HL-60/S4 treated with retinoic acid at 250 ng/mL for 4 days and 3 days (cell line): ENCODE results near the gene CERS6.
"Not testable (repeated sequence)": the region's sequence is repeated elsewhere in the genome, so short reads cannot be mapped to it uniquely, and the experiment has no call there.

Source experiments
- in situ Hi-C: fragments of 300-500 bp; cut with MboI; formaldehyde crosslinking; loops from 2 replicates; pipeline ENCODE4 v1.7.0; 2022; ENCODE audit warnings: low sequenced_read_pairs

The CERS6 gene

DNA sequence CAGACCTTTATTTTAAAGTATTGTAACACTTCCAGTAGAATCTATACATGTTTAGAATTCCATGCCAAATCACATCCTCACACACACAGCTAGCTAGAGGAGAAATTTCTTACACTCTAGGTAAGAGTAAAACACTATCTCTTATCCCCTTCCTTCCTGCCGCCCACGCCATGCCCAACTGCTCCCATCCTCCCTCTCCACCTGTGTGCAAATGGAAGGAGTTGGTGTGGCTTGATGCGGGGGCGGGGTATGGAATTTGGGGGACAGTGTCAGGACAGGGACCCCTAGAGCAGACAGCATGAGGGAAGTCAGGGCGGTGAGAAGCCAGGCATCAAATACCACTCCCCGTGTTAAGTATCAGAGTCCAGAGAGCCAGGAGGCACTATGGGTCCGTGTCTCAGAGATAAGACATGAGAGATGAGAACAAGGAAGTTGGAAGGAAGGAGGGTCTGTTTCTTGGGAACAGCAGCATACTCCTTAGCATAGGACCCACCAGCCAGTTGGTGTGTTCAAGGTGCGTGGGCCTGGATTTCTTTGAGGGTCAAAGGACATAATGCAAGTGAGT, 297.8 kb downstream of the CERS6 start:
- in situ Hi-C loops = no loop called here

DNA sequence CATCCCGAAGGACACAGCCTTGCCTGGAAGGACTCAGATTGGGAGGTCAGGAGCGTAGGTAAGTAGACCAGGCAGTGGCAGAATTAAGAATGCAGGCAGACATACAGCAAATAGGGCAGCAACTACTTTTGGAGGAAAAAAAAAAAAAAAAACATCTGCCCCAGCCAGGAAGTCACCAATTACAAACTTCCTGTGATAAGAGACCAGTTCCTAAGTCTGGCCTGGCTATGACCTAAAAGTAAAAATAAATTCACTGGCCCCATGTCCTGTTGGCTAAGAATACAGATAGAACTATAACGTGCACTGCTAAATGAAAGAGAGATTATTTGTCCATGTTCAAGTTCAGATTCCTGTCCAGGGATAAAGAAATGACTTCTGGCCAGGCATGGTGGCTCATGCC, 301.2 kb downstream of the CERS6 start:
- in situ Hi-C loops = no loop called here

DNA sequence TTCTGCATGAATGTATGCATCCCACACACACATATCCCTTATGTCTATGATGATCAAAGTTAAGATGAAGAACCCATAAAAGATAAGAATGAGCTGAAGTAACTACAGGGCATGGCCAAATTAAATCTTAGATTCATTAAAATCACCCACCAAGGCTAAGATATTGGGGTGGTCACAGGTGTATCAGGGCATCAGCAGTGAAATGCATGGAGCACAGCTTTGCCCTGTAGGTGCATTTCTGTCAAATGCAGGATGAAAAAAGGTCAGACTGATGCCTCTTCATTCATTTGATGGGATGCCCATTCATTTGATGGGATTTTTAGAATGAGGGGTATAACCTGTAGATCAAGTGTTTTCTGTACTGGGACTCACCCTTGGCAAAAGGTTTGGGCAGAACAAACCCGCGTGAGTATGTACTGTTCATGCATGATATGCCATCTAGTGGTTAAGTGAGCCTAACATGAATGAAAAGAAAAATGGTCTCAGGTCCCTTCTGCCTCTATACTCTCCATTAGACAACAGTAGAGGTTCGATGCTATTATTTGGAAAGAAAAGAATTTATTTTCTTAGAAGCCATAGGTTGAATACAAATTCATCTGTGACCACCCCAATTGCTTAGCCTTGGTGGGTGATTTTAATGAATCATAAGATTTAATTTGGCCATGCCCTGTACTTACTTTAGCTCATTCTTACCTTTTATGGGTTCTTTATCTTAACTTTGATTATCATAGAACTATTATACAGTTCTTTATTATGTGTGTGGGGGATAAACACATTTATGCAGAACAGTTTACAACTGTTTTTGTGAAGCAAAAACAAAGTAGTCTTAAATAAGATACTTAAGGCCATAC, 303.1 kb downstream of the CERS6 start:
- in situ Hi-C loops = no loop called here

DNA sequence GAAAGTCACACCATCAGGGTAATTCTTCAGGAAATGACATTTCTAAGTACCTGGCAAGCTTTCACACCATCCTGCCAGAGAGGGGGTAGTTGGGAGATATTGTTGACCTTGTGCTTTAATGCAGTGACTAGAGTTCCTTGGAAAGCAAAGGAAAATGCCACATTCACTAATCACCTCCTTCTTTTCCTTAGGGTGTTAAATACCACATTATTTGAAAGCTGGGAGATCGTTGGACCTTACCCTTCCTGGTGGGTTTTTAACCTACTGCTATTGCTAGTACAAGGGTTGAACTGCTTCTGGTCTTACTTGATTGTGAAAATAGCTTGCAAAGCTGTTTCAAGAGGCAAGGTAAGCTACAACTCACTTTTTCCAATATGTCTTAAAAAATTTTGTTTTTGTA, 309.3 kb downstream of the CERS6 start:
- in situ Hi-C loops = no loop called here

DNA sequence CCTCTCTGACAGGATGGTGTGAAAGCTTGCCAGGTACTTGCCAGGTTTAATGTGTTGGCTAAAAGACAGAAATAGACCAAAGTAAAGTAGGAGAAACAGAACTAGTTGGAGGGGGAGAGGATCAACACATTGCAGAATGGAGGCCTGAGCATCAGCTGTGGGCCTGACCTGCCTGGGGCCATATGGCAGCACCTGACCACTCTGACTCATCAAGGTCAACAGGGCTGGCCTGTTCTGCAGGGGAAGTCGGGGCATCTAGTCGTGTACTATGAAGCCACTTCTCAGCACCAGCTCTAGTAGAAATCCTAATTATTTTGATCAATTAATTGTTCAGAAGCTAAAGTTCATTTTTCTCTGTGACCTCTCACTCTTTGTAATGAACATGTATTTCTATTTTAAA, 310.5 kb downstream of the CERS6 start:
- in situ Hi-C loops = no loop called here

DNA sequence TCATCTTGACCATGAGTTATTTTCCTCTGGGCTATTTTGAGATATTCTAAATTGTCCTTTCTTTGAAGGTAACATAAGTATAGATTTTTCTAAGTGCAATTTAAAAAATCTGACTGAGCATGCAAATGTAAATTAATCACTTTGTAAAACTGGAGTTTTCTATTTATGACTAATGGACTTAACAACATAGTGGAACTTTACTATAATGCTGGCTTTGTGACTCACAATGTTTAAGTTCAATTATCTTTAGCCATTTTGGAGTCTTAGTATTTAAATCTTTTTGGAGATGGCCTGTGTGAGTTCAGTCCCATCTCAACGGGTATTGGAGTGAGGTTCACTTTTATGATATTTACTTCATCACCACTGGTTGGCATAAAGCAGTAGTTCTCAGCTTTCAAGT, 311.2 kb downstream of the CERS6 start:
- in situ Hi-C loops = no loop called here

DNA sequence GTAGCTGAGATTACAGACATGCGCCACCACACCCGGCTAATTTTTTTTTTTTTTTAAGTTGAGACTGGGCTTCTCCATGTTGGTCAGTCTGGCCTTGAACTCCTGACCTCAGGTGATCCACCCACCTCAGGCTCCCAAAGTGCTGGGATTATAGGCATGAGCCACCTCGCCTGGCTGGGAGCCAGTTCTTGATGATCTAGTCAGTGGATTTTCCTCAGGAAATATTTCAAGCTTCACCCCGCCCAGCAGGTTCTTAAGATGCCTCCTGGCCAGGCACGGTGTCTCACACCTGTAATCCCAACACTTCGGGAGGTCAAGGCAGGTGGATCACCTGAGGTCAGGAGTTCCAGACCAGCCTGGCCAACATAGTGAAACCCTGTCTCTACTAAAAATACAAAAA, 312.3 kb downstream of the CERS6 start:
- in situ Hi-C loops = not testable (repeated sequence)

DNA sequence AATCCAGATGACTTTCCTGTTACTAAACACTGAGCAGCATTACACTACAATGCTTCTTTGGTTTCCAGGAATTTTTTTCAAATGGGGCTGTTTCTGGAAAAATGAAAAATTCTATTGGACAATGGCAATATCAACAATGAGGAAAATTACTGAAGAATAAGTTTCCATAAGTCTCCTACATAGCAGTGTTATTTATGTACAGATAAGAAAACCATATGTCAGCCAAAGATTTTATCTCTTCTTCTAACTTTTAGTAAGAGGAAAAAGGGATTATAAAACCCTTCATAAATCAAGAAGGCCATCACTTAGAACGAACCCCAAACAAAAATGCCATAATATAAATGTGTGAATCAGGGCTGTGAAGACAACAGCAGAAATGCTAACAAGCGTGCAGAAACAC, 314.7 kb downstream of the CERS6 start:
- in situ Hi-C loops = no loop called here

DNA sequence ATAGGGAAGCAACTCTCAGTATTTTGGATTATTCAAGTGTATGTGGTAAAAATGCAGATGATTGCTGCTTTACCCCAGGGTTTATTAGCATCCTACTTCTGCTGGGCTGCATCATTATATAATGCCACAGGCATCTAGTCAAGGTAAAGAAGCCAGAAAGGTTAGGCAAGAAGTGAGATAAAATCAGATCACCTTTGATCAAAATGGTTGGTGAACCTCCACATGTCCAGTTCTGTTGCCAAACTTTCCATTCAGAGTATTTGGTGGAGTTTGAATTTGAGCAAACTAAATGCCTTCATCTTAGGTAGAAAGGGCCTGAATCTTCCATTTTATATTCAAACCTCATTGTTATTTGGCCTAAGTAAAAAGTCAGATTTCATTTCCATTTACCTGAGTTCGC, 316.6 kb downstream of the CERS6 start:
- in situ Hi-C loops = no loop called here

DNA sequence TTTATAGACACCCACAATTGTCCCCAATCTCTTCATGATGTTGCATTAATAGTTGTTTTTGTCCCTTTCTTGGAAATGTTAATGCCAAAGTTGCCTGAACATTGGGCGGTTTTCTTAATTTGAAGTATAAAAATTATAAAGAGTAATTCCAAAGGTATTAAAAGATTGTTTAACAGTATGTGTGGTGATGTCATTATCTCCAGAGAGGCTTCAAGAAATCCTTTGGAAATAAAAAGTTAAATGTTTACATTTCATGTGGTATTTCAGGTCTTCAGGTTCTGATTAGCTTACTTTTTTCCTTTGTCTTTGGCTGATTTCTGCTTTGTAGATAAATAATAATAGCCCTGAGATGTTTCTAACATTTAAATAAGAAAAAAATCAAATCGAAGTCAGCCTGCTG, 317.1 kb downstream of the CERS6 start:
- in situ Hi-C loops = no loop called here

DNA sequence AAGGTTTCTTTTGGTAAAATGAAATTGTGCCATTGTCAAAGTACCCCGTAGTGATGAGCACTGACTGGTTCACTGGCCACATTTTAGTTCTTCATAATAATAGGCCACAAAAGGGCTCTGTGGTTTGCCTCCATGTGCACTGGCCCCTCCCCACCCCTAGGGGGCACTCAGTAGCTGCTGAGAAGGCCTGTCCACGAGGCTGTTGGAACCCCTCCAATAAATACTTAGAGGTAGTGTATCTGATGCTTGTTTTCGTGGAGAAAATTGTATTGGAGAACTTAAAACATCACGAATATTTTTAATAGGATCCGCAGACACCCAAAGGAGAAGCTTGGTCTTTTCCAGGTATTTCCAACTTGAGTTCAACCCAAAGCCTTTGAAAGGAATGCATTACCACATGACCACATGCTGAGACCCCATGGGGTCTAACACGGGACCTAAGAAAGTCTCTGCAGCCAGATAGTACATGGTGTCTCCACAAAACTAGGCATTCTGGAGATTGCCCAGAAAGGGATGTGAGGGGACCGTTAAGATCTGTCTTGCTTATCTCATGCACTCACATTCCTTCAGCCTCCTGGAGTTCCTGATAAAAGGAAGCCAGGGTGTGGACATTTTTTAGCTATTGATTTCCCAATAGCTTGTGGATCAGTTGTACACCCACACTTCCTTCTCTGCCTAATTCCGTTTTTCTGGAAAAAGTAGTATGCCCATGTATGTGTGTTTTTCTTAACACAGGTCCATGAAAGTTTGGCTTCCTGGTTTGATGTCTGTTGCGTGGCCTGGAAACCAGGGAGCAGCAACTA, 317.8 kb downstream of the CERS6 start:
- in situ Hi-C loops = no loop called here

DNA sequence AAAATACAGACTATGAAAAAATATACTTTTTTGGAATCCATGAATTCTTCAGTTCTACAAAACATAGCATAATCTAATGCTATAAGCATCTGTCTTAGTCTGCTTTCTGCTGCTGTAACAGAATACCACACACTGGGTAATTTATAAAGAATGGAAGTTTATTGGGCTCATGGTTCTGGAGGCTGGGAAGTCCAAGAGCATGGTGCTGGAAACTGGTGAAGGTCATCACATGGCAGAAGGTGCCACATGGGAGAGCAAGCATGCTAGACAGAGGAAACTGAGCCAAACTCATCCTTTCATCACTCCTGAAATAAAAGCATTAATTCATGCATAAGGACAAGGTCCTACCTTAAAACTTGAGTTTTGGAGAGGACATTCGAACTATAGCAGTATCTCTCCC, 319.8 kb downstream of the CERS6 start:
- in situ Hi-C loops = no loop called here

DNA sequence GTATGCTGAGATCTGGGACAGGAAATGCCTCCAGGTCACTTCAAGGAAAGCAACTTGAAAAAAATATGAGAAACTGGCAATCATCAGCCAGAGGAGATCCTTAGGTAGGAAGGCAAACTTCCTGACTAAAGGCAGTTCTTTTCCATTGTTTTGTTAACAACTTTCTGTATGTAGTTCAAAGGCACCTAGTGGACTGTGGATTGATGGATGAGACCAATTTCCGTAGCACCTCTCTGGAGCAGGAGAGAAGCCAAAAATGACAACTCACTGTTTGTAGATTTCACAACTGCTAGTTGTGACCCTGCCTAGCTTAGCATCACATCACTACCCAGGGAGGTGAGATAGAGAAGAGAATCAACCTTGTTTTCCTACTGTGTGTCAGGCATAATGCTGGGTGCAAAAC, 324.6 kb downstream of the CERS6 start:
- in situ Hi-C loops = no loop called here

DNA sequence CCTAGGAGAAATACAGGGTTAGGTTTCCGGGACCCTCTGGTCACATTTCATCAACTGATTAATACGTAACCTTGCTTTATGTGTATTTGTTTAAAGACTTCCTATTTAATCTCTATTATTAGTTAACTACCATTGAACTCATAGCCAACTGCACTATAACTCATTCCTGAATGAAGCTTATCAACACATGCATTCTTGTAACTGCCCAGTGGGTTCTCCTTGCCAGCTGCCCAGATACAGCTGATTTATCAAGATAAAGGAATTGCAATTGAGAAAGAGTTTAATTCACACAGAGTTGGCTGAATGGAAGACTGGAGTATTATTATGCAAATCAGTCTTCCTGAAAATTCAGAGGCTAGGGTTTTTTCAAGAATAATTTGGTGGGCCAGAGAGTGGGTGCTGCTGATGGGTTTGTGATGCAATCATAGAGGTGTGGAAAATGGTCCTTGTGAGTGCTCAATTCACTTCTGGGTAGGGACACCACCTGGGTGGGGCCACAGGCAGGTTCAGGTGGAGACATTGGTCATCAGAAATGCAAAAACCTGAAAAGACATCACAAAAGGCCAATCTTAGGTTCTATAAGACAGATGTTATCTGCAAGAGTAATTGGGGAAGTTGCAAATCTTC, 325.2 kb downstream of the CERS6 start:
- in situ Hi-C loops = no loop called here

DNA sequence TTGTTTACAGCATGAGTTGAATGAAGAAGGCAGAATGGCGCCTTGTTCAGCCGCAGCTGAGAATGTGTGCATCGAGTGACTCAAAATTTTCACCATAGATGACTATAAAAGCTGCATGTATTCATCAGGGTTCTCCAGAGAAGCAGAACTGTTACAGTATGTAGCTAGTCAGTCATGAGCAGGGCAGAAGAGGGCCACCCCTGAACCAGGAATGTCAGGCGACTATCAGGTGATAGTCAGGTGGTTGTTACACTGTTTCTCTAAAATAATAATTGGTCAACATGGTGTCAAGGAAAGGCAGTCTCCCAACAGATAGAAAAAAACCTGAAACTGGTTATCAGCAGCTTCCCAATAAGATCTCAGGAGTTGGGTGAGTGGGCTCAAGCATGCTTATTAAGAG, 326.2 kb downstream of the CERS6 start:
- in situ Hi-C loops = no loop called here

DNA sequence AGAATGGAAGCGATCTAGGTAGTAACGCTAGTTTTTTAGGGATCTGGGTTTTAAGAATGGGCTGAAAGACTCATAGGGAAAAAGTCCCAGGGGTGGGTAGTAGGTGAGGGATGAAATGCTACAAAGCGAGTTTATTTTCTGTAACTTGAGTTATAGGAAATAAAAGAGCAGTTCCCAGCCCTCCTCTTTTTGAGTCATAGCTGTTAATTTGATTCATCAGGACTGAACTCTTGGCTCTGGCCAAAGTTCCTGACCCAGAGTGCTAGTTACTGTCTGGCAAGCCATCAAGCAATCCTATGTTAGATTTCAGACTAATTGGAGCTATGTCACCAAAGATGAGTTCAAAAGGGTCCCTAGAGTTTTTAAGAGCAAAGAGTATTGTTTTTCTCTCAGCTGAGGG, 328.9 kb downstream of the CERS6 start:
- in situ Hi-C loops = no loop called here

DNA sequence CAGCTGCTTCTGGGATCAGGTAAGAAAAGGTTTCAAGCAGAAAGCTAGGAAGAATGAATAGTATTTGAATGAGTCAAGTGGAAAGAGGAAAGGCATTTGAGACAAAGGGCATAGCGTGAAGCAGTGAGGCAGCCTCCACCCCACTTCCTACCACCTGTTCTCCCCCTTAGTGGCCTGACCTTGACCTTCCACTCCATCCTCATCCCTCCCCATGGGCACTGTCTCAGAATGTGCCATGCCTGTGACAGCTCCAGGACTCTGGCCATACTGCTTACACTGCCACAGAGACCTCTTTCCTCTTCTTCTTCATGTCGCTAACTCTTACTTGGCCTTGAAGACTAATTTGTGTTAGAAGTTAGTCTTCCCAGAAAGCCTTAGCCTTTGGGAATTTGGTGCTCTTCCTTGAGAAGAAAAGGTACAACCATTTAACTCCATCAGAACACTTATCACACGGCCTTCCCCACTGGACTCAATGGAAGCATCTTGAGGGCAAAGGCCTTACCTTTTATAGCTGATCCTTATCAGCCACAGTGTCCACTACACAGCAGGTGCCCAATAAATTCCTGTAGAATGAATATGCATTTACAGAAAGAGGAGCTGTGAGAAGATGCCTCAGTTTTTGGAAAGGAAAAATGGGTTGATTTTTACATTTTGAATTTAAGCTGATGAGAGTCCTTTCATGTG, 331.2 kb downstream of the CERS6 start:
- in situ Hi-C loops = no loop called here

DNA sequence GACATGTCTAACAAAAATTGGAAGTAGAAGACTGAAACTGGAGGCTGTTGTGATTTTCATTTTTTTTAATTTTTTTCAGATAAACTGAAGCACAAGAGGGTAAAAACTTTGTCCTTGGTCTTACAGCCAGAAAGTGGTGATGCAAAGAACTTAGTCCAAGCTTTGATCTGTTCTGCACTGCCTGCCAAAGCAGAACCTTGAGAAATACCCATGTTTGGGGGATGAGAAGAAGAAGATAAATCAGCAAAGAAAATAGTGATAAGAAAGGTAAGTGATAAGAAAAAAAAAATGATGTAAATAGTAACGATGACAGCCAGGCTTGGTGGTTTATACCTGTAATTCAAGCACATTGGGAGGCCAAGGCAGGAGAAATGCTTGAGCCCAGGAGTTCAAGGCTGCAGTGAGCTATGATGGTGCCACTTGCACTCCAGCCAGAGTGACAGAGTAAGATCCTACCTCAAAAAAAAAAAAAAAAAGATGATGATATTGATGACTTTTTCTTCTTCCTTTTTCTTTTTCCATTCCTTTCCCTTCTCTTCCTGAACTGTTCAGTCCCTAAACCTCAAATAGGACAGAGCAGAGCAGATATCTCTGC, 331.8 kb downstream of the CERS6 start:
- in situ Hi-C loops = no loop called here

DNA sequence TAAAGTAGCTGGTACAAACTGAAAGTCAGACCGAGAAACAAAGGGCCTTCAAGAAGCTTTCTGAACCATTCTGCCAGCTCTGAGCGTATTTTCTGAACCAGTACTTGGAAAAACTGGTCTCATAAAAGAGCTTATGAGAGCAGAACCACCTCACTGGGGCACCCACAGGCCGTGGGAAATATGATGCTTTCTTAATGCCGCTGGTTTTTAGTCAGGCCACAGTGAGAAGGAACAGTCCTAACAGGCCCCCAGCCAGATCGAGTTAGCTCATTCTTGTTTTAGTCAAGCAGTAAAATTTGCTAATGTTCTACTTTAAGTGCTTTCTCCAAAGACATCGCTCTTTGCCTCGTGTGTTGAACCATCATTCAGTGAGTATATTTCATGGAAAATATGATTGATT, 333.7 kb downstream of the CERS6 start:
- in situ Hi-C loops = no loop called here

DNA sequence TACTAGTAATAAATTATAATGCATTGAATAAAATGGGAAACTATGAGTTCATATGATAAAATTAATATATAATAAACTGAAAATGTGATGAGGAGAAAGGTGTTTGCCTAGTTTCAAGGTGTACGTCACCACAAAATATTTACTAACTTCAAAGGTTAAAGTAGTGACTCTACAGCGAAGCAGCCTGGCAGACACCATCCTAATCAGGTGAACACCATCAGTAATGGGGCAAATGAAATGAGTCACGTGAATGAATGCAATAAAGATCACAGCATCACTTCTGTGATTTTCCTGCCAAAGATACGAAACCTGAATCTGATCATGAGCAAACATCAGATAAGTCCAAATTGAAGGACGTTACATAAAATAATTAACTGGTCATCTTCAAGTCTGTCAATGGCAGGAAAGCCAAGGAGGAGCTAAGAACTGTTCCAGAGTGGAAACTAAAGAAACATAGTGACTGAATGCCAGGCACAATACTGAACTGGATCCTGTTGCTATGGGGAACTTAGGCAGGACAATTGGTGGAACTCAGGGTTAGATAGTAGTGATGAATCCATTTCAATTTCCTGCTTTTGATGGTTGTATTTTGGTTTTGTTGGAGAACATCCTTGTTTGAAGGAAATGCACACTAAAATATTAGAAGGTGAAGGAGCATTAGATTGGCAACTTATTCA, 334.3 kb downstream of the CERS6 start:
- in situ Hi-C loops = no loop called here
